OCI-LY3 (cell line): ENCODE results near the gene SHLD1.

Experiments
- H2AFZ ChIP-seq: fragments of 200-600, 300-600 bp; shearing (Covaris generic); 2 replicates; pipeline ENCODE4 v1.6.0; 2014; ENCODE audit warnings: antibody characterized with exemption, low read depth, low read length
- H3K27ac ChIP-seq: fragments of 200-600, 300-600 bp; sonication (generic); 2 replicates; pipeline ENCODE4 v1.5.1; 2014; ENCODE audit warnings: mild to moderate bottlenecking, low read length, moderate library complexity, mixed read lengths
- H3K27me3 ChIP-seq: fragments of 200-600, 300-600 bp; sonication (generic); 2 replicates; pipeline ENCODE4 v1.6.1; 2014; ENCODE audit warnings: low read depth, low read length, mixed read lengths
- H3K36me3 ChIP-seq: fragments of 200-600, 300-600 bp; sonication (generic); replicated peaks from 2 replicates; pipeline ENCODE3; 2014; ENCODE audit warnings: low read depth, low read length, mixed read lengths
- H3K4me1 ChIP-seq: fragments of 300-600, 200-600 bp; sonication (generic); 2 replicates; pipeline ENCODE4 v1.6.1; 2014; ENCODE audit warnings: low read length, mixed read lengths
- H3K4me2 ChIP-seq: fragments of 200-600, 300-600 bp; sonication (generic); 2 replicates; pipeline ENCODE4 v1.6.1; 2014; ENCODE audit warnings: low read length, mixed read lengths
- H3K4me3 ChIP-seq: fragments of 300-600, 200-600 bp; sonication (generic); 2 replicates; pipeline ENCODE4 v1.5.1; 2014; ENCODE audit warnings: antibody characterized with exemption, mild to moderate bottlenecking, low read length, moderate library complexity
- H3K79me2 ChIP-seq: fragments of 300-600, 200-600 bp; shearing (Covaris generic); 2 replicates; pipeline ENCODE4 v1.6.1; 2014; ENCODE audit warnings: mild to moderate bottlenecking, low read length, mixed read lengths
- H3K9ac ChIP-seq: fragments of 300-600, 200-600 bp; shearing (Covaris generic); 2 replicates; pipeline ENCODE4 v1.6.0; 2014; ENCODE audit warnings: mild to moderate bottlenecking, low read length, moderate library complexity
- H3K9me3 ChIP-seq: fragments of 200-600, 300-600 bp; shearing (Covaris generic); 2 replicates; pipeline ENCODE4 v1.6.1; 2014; ENCODE audit warnings: low read length, mixed read lengths; ENCODE audit not compliant: insufficient read depth
- H4K20me1 ChIP-seq: fragments of 200-600, 300-600 bp; sonication (generic); 2 replicates; pipeline ENCODE4 v1.6.1; 2016; ENCODE audit warnings: low read length, mixed read lengths; ENCODE audit not compliant: insufficient read depth
- EZH2phosphoT487 ChIP-seq: fragments of 200-600 bp; shearing (Covaris generic); IDR thresholded peaks from 2 replicates; pipeline ENCODE4 v1.6.1; 2018; ENCODE audit warnings: antibody characterized with exemption, mixed run types, low read depth
- TF ChIP-seq, protein P1 (sequence below): fragments of 200-600, 300-600 bp; sonication (generic); IDR thresholded peaks from 2 replicates; pipeline ENCODE4 v1.5.1; 2014; ENCODE audit warnings: antibody characterized with exemption, low read length, low read depth

The SHLD1 gene

DNA sequence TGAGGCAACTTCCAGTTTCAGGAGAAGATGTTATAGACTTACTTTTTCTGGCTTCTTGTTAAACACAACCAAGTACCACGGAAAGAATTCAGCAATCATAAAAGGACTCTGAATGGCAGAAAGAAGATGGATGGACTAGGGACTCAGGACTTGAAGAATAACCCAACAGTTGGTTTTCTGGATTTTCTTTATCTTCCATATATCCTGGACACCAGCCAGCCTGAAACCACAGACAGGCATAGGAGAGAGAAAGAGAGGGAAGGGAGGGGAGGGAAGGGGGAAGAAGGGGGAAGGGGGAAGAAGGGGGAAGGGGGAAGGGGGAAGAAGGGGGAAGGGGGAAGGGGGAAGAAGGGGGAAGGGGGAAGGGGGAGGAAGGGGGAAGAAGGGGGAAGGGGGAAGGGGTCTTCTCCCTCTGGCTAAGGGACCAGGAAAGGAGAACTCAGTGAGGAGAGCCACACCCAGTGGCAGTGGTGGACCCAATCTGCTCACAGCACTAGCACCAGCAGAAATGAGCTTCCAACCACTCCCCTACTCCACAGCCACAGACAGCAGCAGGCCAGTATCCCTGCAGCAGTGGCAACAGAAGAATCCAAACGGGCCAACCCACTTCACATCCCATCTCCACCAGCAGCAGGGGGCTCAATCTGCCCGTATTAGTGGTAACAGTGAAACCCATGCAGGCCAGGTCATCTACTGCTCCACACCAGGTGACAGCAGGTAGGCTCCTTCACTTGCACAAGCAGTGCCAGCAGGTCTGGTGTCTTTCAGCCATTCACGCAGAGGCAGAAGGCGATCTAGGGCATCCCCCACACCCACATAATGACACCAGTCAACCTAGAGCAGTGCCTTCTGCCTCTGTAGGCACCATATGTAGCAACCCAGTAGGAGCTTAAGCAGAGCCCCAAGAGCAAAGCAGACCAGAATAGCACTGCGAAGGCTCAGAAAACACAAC lies 121.5 kb downstream of the SHLD1 start:
- H3K27me3 ChIP-seq, result peaks cover 17% of the 10 kb centered on the region
- no peak overlapping the region for H3K4me2 ChIP-seq
- no peak for TF ChIP-seq EZH2phosphoT487
- TF ChIP-seq, protein P1, sequence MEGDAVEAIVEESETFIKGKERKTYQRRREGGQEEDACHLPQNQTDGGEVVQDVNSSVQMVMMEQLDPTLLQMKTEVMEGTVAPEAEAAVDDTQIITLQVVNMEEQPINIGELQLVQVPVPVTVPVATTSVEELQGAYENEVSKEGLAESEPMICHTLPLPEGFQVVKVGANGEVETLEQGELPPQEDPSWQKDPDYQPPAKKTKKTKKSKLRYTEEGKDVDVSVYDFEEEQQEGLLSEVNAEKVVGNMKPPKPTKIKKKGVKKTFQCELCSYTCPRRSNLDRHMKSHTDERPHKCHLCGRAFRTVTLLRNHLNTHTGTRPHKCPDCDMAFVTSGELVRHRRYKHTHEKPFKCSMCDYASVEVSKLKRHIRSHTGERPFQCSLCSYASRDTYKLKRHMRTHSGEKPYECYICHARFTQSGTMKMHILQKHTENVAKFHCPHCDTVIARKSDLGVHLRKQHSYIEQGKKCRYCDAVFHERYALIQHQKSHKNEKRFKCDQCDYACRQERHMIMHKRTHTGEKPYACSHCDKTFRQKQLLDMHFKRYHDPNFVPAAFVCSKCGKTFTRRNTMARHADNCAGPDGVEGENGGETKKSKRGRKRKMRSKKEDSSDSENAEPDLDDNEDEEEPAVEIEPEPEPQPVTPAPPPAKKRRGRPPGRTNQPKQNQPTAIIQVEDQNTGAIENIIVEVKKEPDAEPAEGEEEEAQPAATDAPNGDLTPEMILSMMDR, result no peak
- H3K4me1 ChIP-seq, result no peaks in the 10 kb centered on the region
- H4K20me1 ChIP-seq, result no peaks in the 10 kb centered on the region
- no peaks in the 10 kb centered on the region for H3K9me3 ChIP-seq
- H3K4me3 ChIP-seq, result no peak overlapping the region
- H3K9ac ChIP-seq, result no peak overlapping the region
- no peaks in the 10 kb centered on the region for H3K36me3 ChIP-seq
- no peak overlapping the region for H2AFZ ChIP-seq
- H3K27ac ChIP-seq, result no peak overlapping the region
- H3K79me2 ChIP-seq, result no peaks in the 10 kb centered on the region

DNA sequence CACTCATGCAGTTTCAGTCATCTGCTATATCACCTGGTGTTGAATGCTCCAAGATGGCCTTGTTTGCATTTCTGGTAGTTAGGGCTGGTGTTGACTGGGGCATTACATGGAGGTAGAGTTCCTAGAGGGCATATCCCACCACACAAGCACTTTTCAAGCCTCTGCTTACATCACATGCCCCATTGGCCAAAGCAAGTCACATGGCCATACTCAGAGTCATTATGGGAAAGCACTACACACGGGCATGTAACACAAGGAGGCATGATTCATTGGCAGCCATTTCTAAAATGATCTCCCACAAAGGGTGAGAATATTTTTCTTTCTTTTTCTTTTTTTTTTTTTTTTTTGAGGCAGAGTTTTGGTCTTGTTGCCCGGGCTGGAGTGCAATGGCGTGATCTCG lies 126.9 kb downstream of the SHLD1 start:
- no peak overlapping the region for H3K4me2 ChIP-seq
- peaks cover 16% of the 10 kb centered on the region for H3K27me3 ChIP-seq

DNA sequence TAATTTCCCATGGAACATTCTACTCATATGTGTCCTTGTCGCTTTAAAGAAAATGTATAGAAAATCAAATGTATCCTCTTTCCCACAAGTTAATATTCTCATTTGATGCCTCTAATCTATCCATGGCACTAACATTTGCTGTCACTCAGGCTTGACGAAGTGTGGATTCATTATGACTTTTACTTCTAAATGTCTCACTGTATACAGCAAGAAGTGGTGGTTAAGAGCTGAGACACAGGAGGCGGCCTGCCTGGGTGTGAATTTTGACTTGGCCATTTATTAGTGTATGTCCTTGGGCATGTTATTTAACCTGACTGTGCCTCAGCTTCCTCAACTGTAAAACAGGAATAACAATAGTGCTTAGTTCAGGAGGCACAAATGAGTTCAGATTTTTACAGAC lies 130.1 kb downstream of the SHLD1 start:
- Histone ChIP-seq H4K20me1 (no peaks in the 10 kb centered on the region), H3K9me3 (no peaks in the 10 kb centered on the region), H3K27ac (no peak overlapping the region), H3K9ac (no peak overlapping the region), H3K79me2 (no peaks in the 10 kb centered on the region), H3K4me3 (no peak overlapping the region), H2AFZ (no peak overlapping the region), H3K36me3 (no peaks in the 10 kb centered on the region), H3K4me2 (no peak overlapping the region), H3K27me3 (0 out of 2 replicates have a peak, but pooled peaks cover 5% of the 10 kb centered on the region), H3K4me1 (peaks cover 9% of the 10 kb centered on the region; the same call in 1 of the 2 replicates)
- no peak for TF ChIP-seq EZH2phosphoT487
- TF ChIP-seq, protein P1, result no peak

More for the DNA sequence above, 126.9 kb downstream of the SHLD1 start:
- no peak overlapping the region for H3K4me3 ChIP-seq
- H2AFZ ChIP-seq, result no peak overlapping the region
- peaks cover 6% of the 10 kb centered on the region; the same call in 1 of the 2 replicates for H3K4me1 ChIP-seq
- H3K9ac ChIP-seq, result no peak overlapping the region
- no peaks in the 10 kb centered on the region for H3K79me2 ChIP-seq
- TF ChIP-seq, protein P1, result no peak
- no peak for TF ChIP-seq EZH2phosphoT487
- H3K36me3 ChIP-seq, result no peaks in the 10 kb centered on the region
- no peaks in the 10 kb centered on the region for H3K9me3 ChIP-seq
- no peak overlapping the region for H3K27ac ChIP-seq
- H4K20me1 ChIP-seq, result no peaks in the 10 kb centered on the region

DNA sequence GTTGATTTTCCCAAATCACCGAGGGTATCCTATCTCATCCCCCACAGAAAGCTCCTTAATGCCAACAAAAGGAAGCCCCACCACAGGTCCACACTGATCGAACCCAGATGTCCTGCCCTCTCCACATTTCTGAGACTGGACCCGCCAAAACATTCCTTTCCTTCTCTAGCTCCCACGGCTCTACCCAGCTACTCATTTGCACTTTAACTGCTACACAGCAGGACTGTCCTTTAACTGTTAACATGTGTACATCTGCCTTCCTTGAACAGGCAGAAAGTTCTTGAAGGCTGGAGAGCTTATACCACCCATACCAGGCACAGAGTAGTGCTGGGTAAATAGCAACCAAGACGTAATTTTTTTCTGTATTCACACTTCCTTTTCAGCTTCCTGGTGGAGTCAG lies 131.5 kb downstream of the SHLD1 start:
- Histone ChIP-seq H3K36me3 (no peaks in the 10 kb centered on the region), H4K20me1 (no peaks in the 10 kb centered on the region), H3K9me3 (no peaks in the 10 kb centered on the region), H2AFZ (peak overlapping the region; percentile 99), H3K4me2 (peak overlapping the region; percentile 85), H3K79me2 (no peaks in the 10 kb centered on the region), H3K4me3 (peak overlapping the region; percentile 68), H3K27me3 (peaks cover 9% of the 10 kb centered on the region), H3K9ac (peak overlapping the region; percentile 37; the same call in 1 of the 2 replicates), H3K4me1 (peaks cover 9% of the 10 kb centered on the region; the same call in 1 of the 2 replicates), H3K27ac (no peak overlapping the region)
- TF ChIP-seq, protein P1, result no peak
- no peak for TF ChIP-seq EZH2phosphoT487
